Astrocyte (in vitro differentiated cells and primary cell): Measurements from ENCODE around the gene TMEM203. TPM values are rescaled to one million over a fixed set of nuclear protein-coding genes. Genes with fewer than 3 reads are reported as not detected.

Source experiments
- DNase-seq: peaks from one replicate; pipeline ENCODE4 v3.0.0-alpha.2; 2010; ENCODE audit warnings: low read depth
- FAIRE-seq: peaks from 2 replicates; lab custom pipeline; 2011; peaks lifted over from hg19 to GRCh38; lab: Jason Lieb, UNC
- H2AFZ ChIP-seq: 2 replicates; pipeline ENCODE4 v1.6.0; 2012; ENCODE audit warnings: low read depth, low read length, inconsistent platforms
- H3K27ac ChIP-seq: 2 replicates; pipeline ENCODE4 v1.5.1; 2011; ENCODE audit warnings: low read depth, low read length, inconsistent platforms
- H3K27me3 ChIP-seq: 2 replicates; pipeline ENCODE4 v1.6.0; 2011; ENCODE audit warnings: low read length, inconsistent platforms; ENCODE audit not compliant: insufficient read depth
- H3K36me3 ChIP-seq: 2 replicates; pipeline ENCODE4 v1.5.1; 2011; ENCODE audit warnings: low read length, inconsistent platforms; ENCODE audit not compliant: insufficient read depth
- H3K4me1 ChIP-seq: 2 replicates; pipeline ENCODE4 v1.5.1; 2011; ENCODE audit warnings: low read length, inconsistent platforms; ENCODE audit not compliant: insufficient read depth
- H3K4me2 ChIP-seq: 2 replicates; pipeline ENCODE4 v1.6.0; 2012; ENCODE audit warnings: low read length, inconsistent platforms
- H3K4me3 ChIP-seq: 2 replicates; pipeline ENCODE4 v1.5.1; 2011; ENCODE audit warnings: low read depth, mild to moderate bottlenecking, low read length, inconsistent platforms; ENCODE audit not compliant: insufficient read depth
- H3K79me2 ChIP-seq: 2 replicates; pipeline ENCODE4 v1.6.0; 2012; ENCODE audit warnings: mild to moderate bottlenecking, low read length, inconsistent platforms; ENCODE audit not compliant: insufficient read depth
- H3K9ac ChIP-seq: 2 replicates; pipeline ENCODE4 v1.6.0; 2012; ENCODE audit warnings: mild to moderate bottlenecking, low read length, inconsistent platforms
- H3K9me3 ChIP-seq: 2 replicates; pipeline ENCODE4 v1.5.1; 2012; ENCODE audit warnings: low read depth, mild to moderate bottlenecking, low read length, inconsistent platforms; ENCODE audit not compliant: insufficient read depth
- H4K20me1 ChIP-seq: 2 replicates; pipeline ENCODE4 v1.6.0; 2012; ENCODE audit warnings: low read length, inconsistent platforms; ENCODE audit not compliant: insufficient read depth
- H3K27ac Mint-ChIP-seq: one replicate; pipeline ENCODE4 v1.8.0; 2021; ENCODE audit warnings: mild to moderate bottlenecking, mixed read lengths; ENCODE audit not compliant: unreplicated experiment
- H3K27me3 Mint-ChIP-seq: one replicate; pipeline ENCODE4 v1.8.0; 2021; ENCODE audit warnings: low read depth, mixed read lengths; ENCODE audit not compliant: unreplicated experiment
- H3K36me3 Mint-ChIP-seq: one replicate; pipeline ENCODE4 v1.8.0; 2021; ENCODE audit warnings: low read depth, mixed read lengths; ENCODE audit not compliant: unreplicated experiment
- H3K4me1 Mint-ChIP-seq: one replicate; pipeline ENCODE4 v1.8.0; 2021; ENCODE audit warnings: low read depth, mixed read lengths; ENCODE audit not compliant: unreplicated experiment
- H3K4me3 Mint-ChIP-seq: one replicate; pipeline ENCODE4 v1.8.0; 2021; ENCODE audit warnings: mild to moderate bottlenecking, moderate library complexity, mixed read lengths; ENCODE audit not compliant: unreplicated experiment
- H3K9me3 Mint-ChIP-seq: one replicate; pipeline ENCODE4 v1.8.0; 2021; ENCODE audit warnings: mild to moderate bottlenecking, mixed read lengths; ENCODE audit not compliant: unreplicated experiment
- CTCF ChIP-seq: IDR thresholded peaks from 2 replicates; pipeline ENCODE4 v1.5.1; 2011; ENCODE audit warnings: low read depth, mild to moderate bottlenecking, inconsistent platforms, low read length, moderate library complexity; ENCODE audit not compliant: insufficient read depth
- EZH2 ChIP-seq: IDR thresholded peaks from 2 replicates; pipeline ENCODE4 v1.6.1; 2012; ENCODE audit warnings: mild to moderate bottlenecking, low read length, inconsistent platforms; ENCODE audit not compliant: insufficient read depth
- total RNA-seq: library from RNA; stranded (reverse); gene quantifications from 2 replicates; pipeline ENCODE4 v1.2.1, GENCODE V29; 2021

Gene TMEM203
- total RNA-seq, 1 donor from 2014 or later = 28.7 TPM

- no peak overlapping the region for H3K4me3 Mint-ChIP-seq
- Histone ChIP-seq H3K4me3 (no peak overlapping the region), H3K9ac (no peak overlapping the region), H3K4me1 (peaks cover 20% of the 10 kb centered on the region), H3K79me2 (no peaks in the 10 kb centered on the region), H2AFZ (no peak overlapping the region), H3K9me3 (no peaks in the 10 kb centered on the region), H4K20me1 (peaks cover 8% of the 10 kb centered on the region), H3K4me2 (no peak overlapping the region), H3K36me3 (no peaks in the 10 kb centered on the region), H3K27ac (no peak overlapping the region), H3K27me3 (no peaks in the 10 kb centered on the region)
- no peak for FAIRE-seq
- no peaks in the 10 kb centered on the region for H3K27me3 Mint-ChIP-seq
- no peaks in the 10 kb centered on the region for H3K9me3 Mint-ChIP-seq
- no peak for TF ChIP-seq CTCF
- peaks cover 6% of the 10 kb centered on the region for H3K4me1 Mint-ChIP-seq
- no peak overlapping the region for H3K27ac Mint-ChIP-seq
- H3K36me3 Mint-ChIP-seq = no peaks in the 10 kb centered on the region
- DNase-seq = no peak
Observed at GRCh38 chr9:137219757-137220316, 14.4 kb upstream of the TMEM203 start.

- Histone ChIP-seq H4K20me1 (peaks cover 8% of the 10 kb centered on the region), H3K9me3 (no peaks in the 10 kb centered on the region), H3K9ac (no peak overlapping the region), H3K4me2 (peak overlapping the region; percentile 44), H3K4me1 (peaks cover 17% of the 10 kb centered on the region), H3K27ac (no peak overlapping the region), H3K79me2 (no peaks in the 10 kb centered on the region), H3K27me3 (no peaks in the 10 kb centered on the region), H3K36me3 (no peaks in the 10 kb centered on the region), H3K4me3 (no peak overlapping the region), H2AFZ (no peak overlapping the region)
- DNase-seq (peak; percentile 18), FAIRE-seq (no peak)
- peaks cover 6% of the 10 kb centered on the region for H3K4me1 Mint-ChIP-seq
- TF ChIP-seq EZH2 (no peak), CTCF (no peak)
- H3K36me3 Mint-ChIP-seq = no peaks in the 10 kb centered on the region
- H3K27me3 Mint-ChIP-seq = no peaks in the 10 kb centered on the region
- H3K9me3 Mint-ChIP-seq = no peaks in the 10 kb centered on the region
- no peak overlapping the region for H3K4me3 Mint-ChIP-seq
- H3K27ac Mint-ChIP-seq = no peak overlapping the region
Observed at GRCh38 chr9:137218754-137219271, 13.4 kb upstream of the TMEM203 start.

GRCh38 chr9:137218212-137218753 is 12.8 kb upstream of the TMEM203 start:
- Histone ChIP-seq H3K9ac (no peak overlapping the region), H3K4me2 (peak overlapping the region; percentile 44), H4K20me1 (peaks cover 8% of the 10 kb centered on the region), H3K27me3 (no peaks in the 10 kb centered on the region), H3K9me3 (no peaks in the 10 kb centered on the region), H3K79me2 (no peaks in the 10 kb centered on the region), H3K36me3 (no peaks in the 10 kb centered on the region), H3K27ac (no peak overlapping the region), H3K4me3 (no peak overlapping the region), H2AFZ (no peak overlapping the region), H3K4me1 (peaks cover 15% of the 10 kb centered on the region)
- no peaks in the 10 kb centered on the region for H3K36me3 Mint-ChIP-seq
- no peak overlapping the region for H3K27ac Mint-ChIP-seq
- no peak overlapping the region for H3K4me3 Mint-ChIP-seq
- DNase-seq (no peak), FAIRE-seq (no peak)
- no peaks in the 10 kb centered on the region for H3K9me3 Mint-ChIP-seq
- no peaks in the 10 kb centered on the region for H3K27me3 Mint-ChIP-seq
- H3K4me1 Mint-ChIP-seq = peaks cover 6% of the 10 kb centered on the region
- no peak for TF ChIP-seq CTCF
